ENCODE data around the gene DNAJB4.
"Not testable (repeated sequence)": the region's sequence is repeated elsewhere in the genome, so short reads cannot be mapped to it uniquely, and the experiment has no call there.

The DNAJB4 gene

GRCh38 chr1:78040484-78041089 lies 35.8 kb downstream of the DNAJB4 start:
- no peak for DNase-seq

DNA sequence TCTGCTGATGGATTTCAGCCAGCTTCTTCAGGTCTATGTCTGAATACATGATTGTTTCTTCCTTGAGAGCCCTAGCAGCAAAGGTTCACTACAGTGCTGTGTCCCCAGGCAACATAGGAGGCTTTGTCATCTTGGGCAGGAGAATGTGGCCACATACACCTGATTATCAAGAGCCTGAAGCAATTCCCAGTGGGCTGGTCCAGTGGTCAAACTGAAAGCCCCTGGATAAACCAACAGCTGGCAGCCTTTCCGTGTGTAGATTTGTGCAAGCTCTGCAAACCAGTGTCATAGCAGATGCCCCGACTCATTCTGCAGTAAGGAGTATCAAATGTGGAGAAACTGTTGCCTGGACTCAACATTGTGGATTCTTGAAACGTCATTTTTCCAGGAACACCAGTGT lies 38.7 kb downstream of the DNAJB4 start:
- no peak for DNase-seq

DNA sequence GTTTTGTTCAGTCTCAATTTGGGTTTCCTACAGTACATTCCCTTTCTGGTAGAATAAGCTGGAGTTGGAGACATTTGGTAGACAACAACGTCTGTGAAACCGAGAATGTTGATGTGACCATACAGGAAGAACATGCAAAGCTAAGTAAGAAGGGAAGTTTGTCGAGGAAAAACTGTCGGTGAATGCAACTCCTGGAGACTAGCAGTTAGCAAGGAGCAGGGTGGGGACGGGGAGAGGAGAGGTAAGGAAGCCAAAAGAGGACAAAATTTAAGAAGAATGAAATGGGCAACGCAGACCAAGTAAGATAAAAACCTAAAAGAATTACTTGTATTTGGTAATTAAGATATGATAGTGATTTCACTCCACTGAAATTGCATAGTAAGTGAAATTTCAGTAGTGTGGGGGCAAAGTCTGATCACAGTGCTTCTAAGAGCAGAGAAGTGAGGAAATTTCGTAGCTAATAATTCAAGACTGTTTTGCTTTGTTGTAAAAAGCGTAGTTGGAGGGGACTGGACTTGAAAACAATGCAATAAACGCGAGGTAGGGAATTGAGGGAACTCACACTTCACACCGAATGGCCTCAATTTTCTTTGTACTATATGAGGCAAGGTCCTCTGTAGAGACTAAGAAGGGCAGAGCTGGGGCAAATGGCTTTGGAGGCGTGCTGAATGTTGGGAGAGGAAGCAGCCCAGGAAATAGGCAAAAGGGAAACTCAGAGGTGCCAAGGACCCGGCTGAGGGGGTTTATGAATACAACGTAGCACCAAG lies 40.2 kb downstream of the DNAJB4 start:
- no peak for DNase-seq

GRCh38 chr1:78045563-78045925 lies 40.8 kb downstream of the DNAJB4 start:
- no peak for DNase-seq

GRCh38 chr1:78045926-78046778 lies 41.4 kb downstream of the DNAJB4 start, which contains the start of gene GIPC2:
GIPC2 (plus strand) TSS chr1:78045966; CDS start chr1:78046095, 129 bp downstream.
- no peak for DNase-seq

- DNase-seq: no peak
Measured at GRCh38 chr1:78047106-78047505, 42.4 kb downstream of the DNAJB4 start.

- DNase-seq: no peak
Measured at GRCh38 chr1:78047631-78048030, 42.9 kb downstream of the DNAJB4 start.

- DNase-seq: no peak
Measured at GRCh38 chr1:78048446-78048845, 43.7 kb downstream of the DNAJB4 start.

- DNase-seq: no peak
Measured at GRCh38 chr1:78049396-78049795, 44.7 kb downstream of the DNAJB4 start.

DNA sequence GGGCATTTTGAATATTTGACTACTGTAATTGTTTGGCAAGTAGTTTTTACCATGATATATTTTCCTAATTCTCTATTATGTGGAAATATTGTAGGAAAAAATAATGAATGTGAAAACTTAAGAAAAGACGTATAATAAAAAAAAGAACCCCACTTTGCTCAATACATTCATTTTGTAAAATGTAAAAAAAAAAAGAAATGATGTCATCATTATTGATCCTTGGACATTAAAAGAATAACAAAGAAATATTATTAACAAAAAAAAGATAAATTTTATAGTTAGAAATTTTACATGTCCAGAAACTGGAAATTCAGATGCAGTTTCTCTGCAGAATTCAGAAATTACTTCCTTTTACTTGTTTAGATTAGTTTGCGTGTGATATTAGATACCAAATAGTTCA lies 46.3 kb downstream of the DNAJB4 start:
- DNase-seq: no peak

DNA sequence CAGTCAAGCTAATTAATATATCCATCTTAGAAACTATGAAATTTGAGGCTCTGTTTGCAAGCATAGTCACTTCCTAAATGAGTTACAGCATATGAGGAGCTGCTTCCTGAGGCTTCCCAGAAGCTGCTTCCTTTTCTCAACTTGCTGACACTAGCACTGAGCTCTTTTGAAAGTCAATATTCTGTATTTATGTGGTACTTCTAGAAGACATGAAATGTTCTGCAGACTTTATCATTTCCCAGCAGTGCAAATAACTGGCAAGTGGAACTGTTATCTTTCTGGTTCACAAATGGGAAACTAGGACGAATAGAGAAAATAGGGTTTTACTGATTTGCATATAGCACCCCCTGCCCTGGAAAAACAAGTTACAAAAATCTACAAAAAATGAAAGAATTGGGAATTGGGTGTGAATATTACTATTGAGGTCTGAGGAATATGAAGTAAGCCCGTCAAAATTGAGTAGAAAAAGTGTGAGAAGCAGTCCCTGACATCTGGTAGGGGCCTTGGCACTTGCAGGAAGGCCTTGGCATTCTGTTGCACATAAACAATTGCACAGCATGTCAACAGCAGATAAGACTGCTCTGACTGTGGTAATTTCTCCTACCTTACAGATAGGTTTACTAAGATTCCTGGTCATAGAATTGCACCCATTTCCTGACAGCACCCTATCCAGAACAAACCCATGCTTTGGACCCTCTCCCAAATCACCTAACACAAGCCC lies 48.1 kb downstream of the DNAJB4 start:
- no peak for DNase-seq

DNA sequence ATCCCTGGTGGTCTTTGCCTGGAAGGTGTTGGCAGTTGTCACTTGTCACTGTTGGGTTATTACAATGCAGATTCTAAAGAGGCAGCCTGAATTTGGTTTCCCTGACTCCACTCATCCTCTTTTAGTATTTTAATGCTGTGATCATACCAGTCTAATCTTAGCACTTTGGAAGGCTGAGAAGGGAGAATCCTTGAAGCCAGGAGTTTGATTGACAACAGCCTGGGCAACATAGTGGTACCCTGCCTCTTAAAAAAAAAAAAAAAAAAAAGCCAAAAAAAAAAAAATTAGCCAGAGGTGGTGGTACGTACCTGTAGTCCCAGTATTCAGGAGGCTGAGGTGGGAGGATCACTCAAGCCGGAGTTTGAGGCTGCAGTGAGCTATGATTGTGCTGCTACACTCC lies 48.8 kb downstream of the DNAJB4 start:
- DNase-seq: no peak

DNA sequence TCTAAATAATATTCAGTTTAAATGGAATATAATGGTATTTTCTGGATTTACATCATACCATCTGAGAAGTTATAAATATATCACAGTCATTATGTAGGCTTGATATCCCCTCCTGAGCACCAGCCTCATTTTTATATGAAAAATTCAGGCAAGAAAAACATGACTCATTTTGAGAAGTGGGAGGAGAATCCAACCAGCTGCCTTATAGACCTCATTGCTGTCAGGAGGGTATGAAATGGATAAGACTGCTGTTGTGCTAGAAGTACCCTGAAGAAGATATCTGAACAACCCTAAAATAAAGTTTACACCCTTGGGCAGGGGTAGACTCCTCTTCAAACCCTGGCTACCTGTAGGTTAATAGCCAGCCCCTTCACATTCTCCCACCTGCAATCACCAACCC lies 49.8 kb downstream of the DNAJB4 start:
- DNase-seq: no peak

GRCh38 chr1:78054972-78055371 lies 50.2 kb downstream of the DNAJB4 start:
- DNase-seq: no peak

DNA sequence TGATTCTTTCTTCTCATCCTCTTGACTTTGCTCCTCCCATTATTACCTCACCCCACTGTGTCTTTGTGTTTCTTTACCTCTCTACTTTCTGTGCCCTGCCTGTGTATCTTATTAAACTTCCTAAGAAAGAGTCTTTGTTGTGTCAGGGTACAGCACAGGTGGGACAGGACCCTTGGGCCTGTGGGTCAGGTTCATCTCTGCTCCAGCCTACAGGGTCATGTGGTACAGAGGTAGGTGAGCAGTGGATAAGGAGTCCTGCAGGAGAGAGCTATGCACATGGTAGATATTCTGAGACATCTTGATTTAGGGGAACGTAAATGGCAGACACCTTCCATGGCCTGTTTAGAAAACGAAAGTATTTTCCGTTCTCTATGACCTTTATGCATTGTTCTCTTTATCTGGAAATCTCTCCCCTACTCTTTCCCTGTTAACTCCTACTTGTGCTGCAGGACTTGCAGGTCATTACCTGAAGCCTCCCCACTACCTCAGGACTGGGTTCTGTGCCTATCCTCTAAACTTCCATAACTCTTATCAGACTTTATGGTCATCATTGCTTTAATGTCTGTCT lies 50.9 kb downstream of the DNAJB4 start:
- DNase-seq: no peak

- no peak for DNase-seq
Measured at GRCh38 chr1:78058670-78059069, 53.9 kb downstream of the DNAJB4 start.

- no peak for DNase-seq
Measured at GRCh38 chr1:78060857-78061563, 56.3 kb downstream of the DNAJB4 start.

DNA sequence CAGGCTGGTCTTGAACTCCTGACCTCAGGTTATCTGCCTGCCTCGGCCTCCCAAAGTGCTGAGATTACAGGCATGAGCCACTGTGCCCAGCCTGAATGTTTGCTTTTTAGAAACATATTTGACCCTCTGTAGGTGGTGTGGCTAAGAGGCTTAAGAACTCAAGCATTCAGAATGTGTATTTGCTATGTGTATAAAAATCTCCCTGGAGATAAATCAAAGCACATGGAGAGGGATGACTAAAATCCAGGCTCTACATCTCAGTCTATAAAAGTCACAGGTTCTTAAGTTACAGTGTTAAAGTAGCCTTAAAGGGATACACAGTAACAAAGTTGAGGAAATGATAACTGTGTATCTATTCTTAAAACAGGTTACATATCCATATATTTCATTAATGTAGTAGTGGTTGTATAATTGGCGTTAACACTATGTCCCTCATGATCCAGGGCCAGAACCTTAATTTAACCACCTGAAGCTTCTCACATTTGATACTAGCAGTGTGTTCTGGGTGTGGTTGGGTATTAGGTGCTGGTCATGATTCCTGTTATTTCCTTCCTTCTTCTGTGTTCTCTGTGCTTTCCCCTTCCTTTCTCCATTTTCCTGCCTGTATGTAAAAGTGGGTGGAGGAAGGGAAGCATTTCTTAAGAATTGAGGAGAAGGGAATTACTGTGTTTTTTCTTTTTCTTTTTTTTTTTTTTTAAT lies 57.2 kb downstream of the DNAJB4 start:
- DNase-seq: no peak

- not testable (repeated sequence) for DNase-seq
Measured at GRCh38 chr1:78064886-78065285, 60.1 kb downstream of the DNAJB4 start.

All from CD4-positive, alpha-beta T cell treated with Interleukin-17A for 1 hour (primary cell).